ENCODE data around the gene UBL5. TPM values are rescaled to one million over a fixed set of nuclear protein-coding genes. Genes with fewer than 3 reads are reported as not detected.
"Not testable (repeated sequence)": the region's sequence is repeated elsewhere in the genome, so short reads cannot be mapped to it uniquely, and the experiment has no call there.

UBL5 gene
- polyA plus RNA-seq, 1 donor = 282 TPM

- H3K27me3 ChIP-seq (ENCODE audit: control insufficient read depth, insufficient read depth, low read length); H3K9me3 ChIP-seq (ENCODE audit: control insufficient read depth, low read depth, low read length); H3K36me3 ChIP-seq (ENCODE audit: control insufficient read depth, insufficient read depth, low read length); H3K4me3 ChIP-seq (ENCODE audit: low read length): not testable (repeated sequence)
- DNase-seq = peak; percentile 60 to 88
- WGBS (ENCODE audit: insufficient coverage, low lambda C conversion rate) = no CpG with 5 or more reads among the region's 5 CpGs
- Histone ChIP-seq H3K4me1 (ENCODE audit: control insufficient read depth, insufficient read depth, low read length) (peaks cover 27% of the 10 kb centered on the region), H3K27ac (ENCODE audit: low read length) (peak overlapping the region; percentile 97)
Observed at GRCh38 chr19:9789579-9789978, 38.1 kb upstream of the UBL5 start.

GRCh38 chr19:9791073-9791367, 36.7 kb upstream of the UBL5 start:
- peak overlapping the region; percentile 97 for H3K27ac ChIP-seq (ENCODE audit: low read length)
- no CpG with 5 or more reads among the region's 6 CpGs for WGBS (ENCODE audit: insufficient coverage, low lambda C conversion rate)
- H3K27me3 ChIP-seq (ENCODE audit: control insufficient read depth, insufficient read depth, low read length); H3K36me3 ChIP-seq (ENCODE audit: control insufficient read depth, insufficient read depth, low read length); DNase-seq; H3K4me3 ChIP-seq (ENCODE audit: low read length); H3K9me3 ChIP-seq (ENCODE audit: control insufficient read depth, low read depth, low read length): not testable (repeated sequence)
- H3K4me1 ChIP-seq (ENCODE audit: control insufficient read depth, insufficient read depth, low read length) = peaks cover 25% of the 10 kb centered on the region

- H3K27me3 ChIP-seq (ENCODE audit: control insufficient read depth, insufficient read depth, low read length) = no peaks in the 10 kb centered on the region
- no peaks in the 10 kb centered on the region for H3K36me3 ChIP-seq (ENCODE audit: control insufficient read depth, insufficient read depth, low read length)
- DNase-seq = peak; percentile 96 to 97
- H3K27ac ChIP-seq (ENCODE audit: low read length) = peak overlapping the region; percentile 97
- H3K9me3 ChIP-seq (ENCODE audit: control insufficient read depth, low read depth, low read length) = peaks cover 3% of the 10 kb centered on the region
- WGBS (ENCODE audit: insufficient coverage, low lambda C conversion rate) = no CpG with 5 or more reads among the region's 50 CpGs
- H3K4me3 ChIP-seq (ENCODE audit: low read length) = peak overlapping the region; percentile 60
- peaks cover 22% of the 10 kb centered on the region for H3K4me1 ChIP-seq (ENCODE audit: control insufficient read depth, insufficient read depth, low read length)
Observed at GRCh38 chr19:9791552-9792205, 36.0 kb upstream of the UBL5 start.

- Histone ChIP-seq H3K4me3 (ENCODE audit: low read length) (peak overlapping the region; percentile 90), H3K27me3 (ENCODE audit: control insufficient read depth, insufficient read depth, low read length) (no peaks in the 10 kb centered on the region), H3K4me1 (ENCODE audit: control insufficient read depth, insufficient read depth, low read length) (peaks cover 22% of the 10 kb centered on the region), H3K36me3 (ENCODE audit: control insufficient read depth, insufficient read depth, low read length) (no peaks in the 10 kb centered on the region), H3K27ac (ENCODE audit: low read length) (peak overlapping the region; percentile 97), H3K9me3 (ENCODE audit: control insufficient read depth, low read depth, low read length) (peaks cover 3% of the 10 kb centered on the region)
- DNase-seq = peak; percentile 95 to 96
- WGBS (ENCODE audit: insufficient coverage, low lambda C conversion rate) = no CpG with 5 or more reads among the region's 70 CpGs
Observed at GRCh38 chr19:9792206-9793070, 35.3 kb upstream of the UBL5 start.

- Histone ChIP-seq H3K36me3 (ENCODE audit: control insufficient read depth, insufficient read depth, low read length) (no peaks in the 10 kb centered on the region), H3K27me3 (ENCODE audit: control insufficient read depth, insufficient read depth, low read length) (no peaks in the 10 kb centered on the region), H3K27ac (ENCODE audit: low read length) (peak overlapping the region; percentile 97), H3K4me3 (ENCODE audit: low read length) (peak overlapping the region; percentile 90), H3K4me1 (ENCODE audit: control insufficient read depth, insufficient read depth, low read length) (peaks cover 22% of the 10 kb centered on the region), H3K9me3 (ENCODE audit: control insufficient read depth, low read depth, low read length) (peaks cover 3% of the 10 kb centered on the region)
- peak in 1 of 2 donors; percentile 48 for DNase-seq
- WGBS (ENCODE audit: insufficient coverage, low lambda C conversion rate) = no CpG with 5 or more reads among the region's 36 CpGs
Observed at GRCh38 chr19:9793071-9793591, 34.6 kb upstream of the UBL5 start.

GRCh38 chr19:9796113-9796773, 31.5 kb upstream of the UBL5 start:
- no peak overlapping the region for H3K4me3 ChIP-seq (ENCODE audit: low read length)
- H3K9me3 ChIP-seq (ENCODE audit: control insufficient read depth, low read depth, low read length) = peaks cover 3% of the 10 kb centered on the region
- DNase-seq = peak; percentile 87 to 89
- H3K4me1 ChIP-seq (ENCODE audit: control insufficient read depth, insufficient read depth, low read length) = peaks cover 4% of the 10 kb centered on the region
- H3K27me3 ChIP-seq (ENCODE audit: control insufficient read depth, insufficient read depth, low read length) = no peaks in the 10 kb centered on the region
- WGBS (ENCODE audit: insufficient coverage, low lambda C conversion rate) = no CpG with 5 or more reads among the region's 6 CpGs
- H3K27ac ChIP-seq (ENCODE audit: low read length) = no peak overlapping the region
- H3K36me3 ChIP-seq (ENCODE audit: control insufficient read depth, insufficient read depth, low read length) = no peaks in the 10 kb centered on the region

GRCh38 chr19:9797871-9798270, 29.8 kb upstream of the UBL5 start:
- no peak overlapping the region for H3K27ac ChIP-seq (ENCODE audit: low read length)
- no peak overlapping the region for H3K4me3 ChIP-seq (ENCODE audit: low read length)
- peaks cover 2% of the 10 kb centered on the region for H3K4me1 ChIP-seq (ENCODE audit: control insufficient read depth, insufficient read depth, low read length)
- no peaks in the 10 kb centered on the region for H3K27me3 ChIP-seq (ENCODE audit: control insufficient read depth, insufficient read depth, low read length)
- peaks cover 3% of the 10 kb centered on the region for H3K9me3 ChIP-seq (ENCODE audit: control insufficient read depth, low read depth, low read length)
- DNase-seq = no peak
- H3K36me3 ChIP-seq (ENCODE audit: control insufficient read depth, insufficient read depth, low read length) = no peaks in the 10 kb centered on the region
- WGBS (ENCODE audit: insufficient coverage, low lambda C conversion rate) = no CpG with 5 or more reads among the region's 5 CpGs

GRCh38 chr19:9799162-9799561, 28.6 kb upstream of the UBL5 start:
- Histone ChIP-seq H3K4me1 (ENCODE audit: control insufficient read depth, insufficient read depth, low read length) (no peaks in the 10 kb centered on the region), H3K9me3 (ENCODE audit: control insufficient read depth, low read depth, low read length) (no peaks in the 10 kb centered on the region), H3K27ac (ENCODE audit: low read length) (no peak overlapping the region), H3K27me3 (ENCODE audit: control insufficient read depth, insufficient read depth, low read length) (no peaks in the 10 kb centered on the region), H3K36me3 (ENCODE audit: control insufficient read depth, insufficient read depth, low read length) (no peaks in the 10 kb centered on the region), H3K4me3 (ENCODE audit: low read length) (no peak overlapping the region)
- no peak for DNase-seq

GRCh38 chr19:9801976-9802375, 25.7 kb upstream of the UBL5 start:
- no peaks in the 10 kb centered on the region for H3K27me3 ChIP-seq (ENCODE audit: control insufficient read depth, insufficient read depth, low read length)
- H3K4me1 ChIP-seq (ENCODE audit: control insufficient read depth, insufficient read depth, low read length) = no peaks in the 10 kb centered on the region
- peaks cover 13% of the 10 kb centered on the region for H3K36me3 ChIP-seq (ENCODE audit: control insufficient read depth, insufficient read depth, low read length)
- H3K27ac ChIP-seq (ENCODE audit: low read length) = no peak overlapping the region
- WGBS (ENCODE audit: insufficient coverage, low lambda C conversion rate) = 100% methylated on average over 1 of the region's 10 CpGs
- no peak for DNase-seq
- no peak overlapping the region for H3K4me3 ChIP-seq (ENCODE audit: low read length)
- H3K9me3 ChIP-seq (ENCODE audit: control insufficient read depth, low read depth, low read length) = no peaks in the 10 kb centered on the region

GRCh38 chr19:9806803-9807202, 20.9 kb upstream of the UBL5 start:
- Histone ChIP-seq H3K9me3 (ENCODE audit: control insufficient read depth, low read depth, low read length) (no peaks in the 10 kb centered on the region), H3K4me1 (ENCODE audit: control insufficient read depth, insufficient read depth, low read length) (no peaks in the 10 kb centered on the region), H3K27me3 (ENCODE audit: control insufficient read depth, insufficient read depth, low read length) (no peaks in the 10 kb centered on the region), H3K4me3 (ENCODE audit: low read length) (no peak overlapping the region), H3K27ac (ENCODE audit: low read length) (no peak overlapping the region), H3K36me3 (ENCODE audit: control insufficient read depth, insufficient read depth, low read length) (peaks cover 45% of the 10 kb centered on the region)
- WGBS (ENCODE audit: insufficient coverage, low lambda C conversion rate) = no CpG with 5 or more reads among the region's 3 CpGs
- DNase-seq = no peak

Measured in large intestine (tissue), 3 donors.